ENCODE data around the gene PKM. TPM values are rescaled to one million over a fixed set of nuclear protein-coding genes. Genes with fewer than 3 reads are reported as not detected.
"Not testable (repeated sequence)": the region's sequence is repeated elsewhere in the genome, so short reads cannot be mapped to it uniquely, and the experiment has no call there.

PKM gene
- total RNA-seq: 984 TPM
- long read RNA-seq, transcript PKM-214 (2 exons, 2,301 nt): minor isoform, 13 of 2,541 reads
- long read RNA-seq, transcript PKM-212 (3 exons, 3,016 nt): minor isoform, 8 of 2,541 reads
- long read RNA-seq, transcript PKM-202 (11 exons, 2,318 nt): major isoform, 829 of 2,541 reads
- long read RNA-seq, partial matches to known transcripts: 257 of 2,541 reads
- long read RNA-seq, other reads (novel, unspliced or antisense): 1,430 of 2,541 reads

DNA sequence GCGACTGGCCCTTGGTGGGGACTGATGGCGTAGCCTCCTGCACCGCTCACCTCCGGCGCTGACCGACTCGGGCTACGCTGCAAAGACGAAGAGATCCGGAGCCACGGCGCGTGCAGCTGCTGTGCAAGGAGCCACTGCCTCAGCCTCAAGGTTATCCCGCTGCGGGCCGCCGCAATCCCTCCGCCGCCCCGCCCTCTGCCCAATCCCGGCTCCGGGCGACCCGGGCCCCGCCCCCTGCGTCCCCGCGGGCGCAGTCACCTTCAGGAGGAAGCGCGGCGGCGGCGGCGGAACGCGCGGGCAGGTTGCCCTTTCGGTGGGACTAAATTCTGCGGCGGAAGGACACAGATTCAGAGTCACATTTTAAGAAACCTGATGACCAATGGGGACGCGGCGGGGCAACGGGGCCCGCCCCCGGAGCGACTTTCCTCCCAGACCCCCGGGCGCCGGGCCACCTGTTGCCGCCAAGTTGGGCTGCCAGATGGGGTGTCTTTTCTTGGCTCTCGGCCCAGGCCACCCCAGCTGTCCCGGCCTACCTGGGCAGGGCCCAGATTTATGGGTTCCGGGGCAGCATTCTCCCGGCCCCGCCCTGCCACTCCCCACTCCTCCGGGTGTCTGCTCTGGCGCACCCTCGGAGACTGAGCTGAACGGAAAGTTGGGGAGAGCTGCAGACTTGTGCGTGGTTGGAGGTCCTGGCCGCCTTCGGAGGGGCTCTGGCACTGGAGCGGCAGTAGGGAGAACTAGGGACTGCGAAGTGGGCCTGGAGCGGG is at the start of gene PKM:
TSS of gene PKM (minus strand) at position 125 of the 767 bp plus-strand sequence. CDS start 12,093 bp downstream, outside the sequence.
- DNase-seq (ENCODE audit: low spot score): peak; percentile 98
- intact Hi-C loops (cut with DNase I): loop anchor here (1.0 kb wide), 1 partner anchor 41 kb away; the partner anchor contains the start of gene PARP6

DNA sequence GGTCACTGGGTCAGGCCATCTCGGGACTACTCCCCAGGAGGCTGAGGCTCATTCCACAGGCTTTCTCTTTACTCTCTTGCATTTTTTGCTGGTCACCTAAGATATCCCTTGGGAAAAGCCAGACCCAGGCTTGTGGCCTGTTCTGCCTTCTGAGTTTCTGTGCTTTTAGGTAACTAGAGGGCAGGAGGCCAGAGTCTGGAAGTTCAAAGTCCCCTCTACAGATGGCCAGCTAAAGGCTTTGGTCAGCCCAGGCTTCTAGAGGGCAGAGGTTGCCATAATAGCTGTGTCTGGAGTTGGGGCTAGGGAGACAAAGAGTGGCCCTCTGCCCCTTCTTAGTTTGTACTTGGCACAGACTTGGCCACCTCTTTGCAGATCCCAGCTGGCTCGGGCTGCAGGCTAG is 49.8 kb upstream of the PKM start:
- intact Hi-C loops (cut with DNase I): no loop called here

DNA sequence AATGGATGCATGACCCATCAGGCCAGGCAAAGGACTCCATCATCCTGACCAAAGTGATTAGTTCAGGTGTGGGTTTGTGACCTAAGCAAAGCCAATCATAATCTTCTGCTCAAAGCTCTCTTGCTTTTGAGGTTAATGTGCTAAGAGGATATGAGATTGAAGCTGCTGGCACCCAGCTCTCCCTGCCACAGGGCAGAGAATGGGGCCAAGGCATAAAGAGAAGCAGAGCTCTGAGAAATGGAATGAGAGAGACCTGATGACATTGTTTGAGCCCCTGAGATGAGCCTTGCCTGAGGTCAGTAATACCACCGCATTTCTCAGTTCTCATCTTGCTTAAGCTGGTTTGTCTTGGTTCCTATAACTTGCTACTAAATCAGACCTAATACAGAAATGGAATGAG is 47.7 kb upstream of the PKM start:
- intact Hi-C loops (cut with DNase I): no loop called here
- no peak for DNase-seq (ENCODE audit: low spot score)

More for the DNA sequence above, 49.8 kb upstream of the PKM start:
- no peak for DNase-seq (ENCODE audit: low spot score)

DNA sequence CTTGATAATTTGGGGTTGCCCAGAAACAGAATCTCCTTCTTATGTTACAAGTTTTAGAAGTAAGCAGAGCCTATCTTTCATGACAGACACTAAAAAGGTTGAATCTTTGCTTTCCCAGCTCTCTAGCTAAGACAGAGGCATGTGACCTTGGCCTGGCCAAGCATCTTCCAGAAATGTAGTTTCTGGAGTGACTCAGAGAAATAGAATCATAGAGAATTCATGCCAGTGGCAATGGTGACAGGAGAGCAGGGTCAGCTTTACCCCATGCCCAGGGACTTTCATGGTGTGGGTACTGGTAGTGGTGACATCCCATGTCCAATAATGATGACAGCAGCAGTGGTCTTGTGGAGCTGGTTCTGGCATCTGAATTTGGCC is 45.3 kb upstream of the PKM start:
- DNase-seq (ENCODE audit: low spot score): no peak
- intact Hi-C loops (cut with DNase I): no loop called here

DNA sequence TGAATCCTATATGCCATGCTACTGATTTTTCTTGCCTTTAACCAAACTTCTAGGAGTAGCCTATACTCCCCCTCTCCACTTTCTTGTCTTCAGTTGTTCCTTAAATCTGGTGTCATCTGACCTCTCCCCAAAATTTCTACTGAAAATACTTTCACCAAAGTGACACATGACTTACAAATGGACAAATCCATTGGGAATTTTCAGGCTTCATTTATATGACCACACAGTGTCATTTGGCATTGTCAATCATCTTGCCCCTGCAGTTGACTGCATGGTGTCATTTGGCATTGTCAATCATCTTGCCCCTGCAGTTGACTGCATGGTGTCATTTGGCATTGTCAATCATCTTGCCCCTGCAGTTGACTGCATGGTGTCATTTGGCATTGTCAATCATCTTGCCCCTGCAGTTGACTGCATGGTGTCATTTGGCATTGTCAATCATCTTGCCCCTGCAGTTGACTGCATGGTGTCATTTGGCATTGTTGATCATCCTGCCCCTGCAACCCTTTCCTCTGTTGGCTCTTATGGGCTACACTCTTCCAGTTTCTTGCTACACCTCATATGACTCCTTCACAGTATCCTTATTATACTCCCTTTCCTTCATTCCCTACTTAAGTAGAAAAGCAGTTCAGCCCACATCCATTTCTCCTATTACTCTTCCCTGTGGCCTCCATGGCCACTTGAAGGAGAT is 44.8 kb upstream of the PKM start:
- DNase-seq (ENCODE audit: low spot score); intact Hi-C loops (cut with DNase I): not testable (repeated sequence)

DNA sequence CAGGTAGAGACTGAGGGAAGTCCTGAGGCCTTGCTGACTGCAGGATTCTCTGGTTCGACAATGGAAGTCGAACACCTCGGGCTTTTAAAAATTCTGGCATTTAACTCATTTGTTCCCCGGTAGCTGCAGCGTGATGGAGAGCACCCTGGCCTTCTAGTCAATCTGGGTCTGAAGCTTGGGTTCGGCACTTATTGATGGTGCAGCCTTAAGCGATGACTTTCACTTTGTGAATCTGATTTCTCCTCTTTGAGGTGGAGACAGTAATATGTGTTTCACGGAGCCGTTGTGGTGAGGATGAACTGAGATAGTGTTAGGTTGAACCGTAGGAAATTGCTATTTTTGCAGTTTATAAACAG is 42.0 kb upstream of the PKM start:
- no peak for DNase-seq (ENCODE audit: low spot score)
- intact Hi-C loops (cut with DNase I): loop anchor here (1.0 kb wide), 2 partner anchors 42 to 74 kb away; partner anchors contain the start of gene PKM

DNA sequence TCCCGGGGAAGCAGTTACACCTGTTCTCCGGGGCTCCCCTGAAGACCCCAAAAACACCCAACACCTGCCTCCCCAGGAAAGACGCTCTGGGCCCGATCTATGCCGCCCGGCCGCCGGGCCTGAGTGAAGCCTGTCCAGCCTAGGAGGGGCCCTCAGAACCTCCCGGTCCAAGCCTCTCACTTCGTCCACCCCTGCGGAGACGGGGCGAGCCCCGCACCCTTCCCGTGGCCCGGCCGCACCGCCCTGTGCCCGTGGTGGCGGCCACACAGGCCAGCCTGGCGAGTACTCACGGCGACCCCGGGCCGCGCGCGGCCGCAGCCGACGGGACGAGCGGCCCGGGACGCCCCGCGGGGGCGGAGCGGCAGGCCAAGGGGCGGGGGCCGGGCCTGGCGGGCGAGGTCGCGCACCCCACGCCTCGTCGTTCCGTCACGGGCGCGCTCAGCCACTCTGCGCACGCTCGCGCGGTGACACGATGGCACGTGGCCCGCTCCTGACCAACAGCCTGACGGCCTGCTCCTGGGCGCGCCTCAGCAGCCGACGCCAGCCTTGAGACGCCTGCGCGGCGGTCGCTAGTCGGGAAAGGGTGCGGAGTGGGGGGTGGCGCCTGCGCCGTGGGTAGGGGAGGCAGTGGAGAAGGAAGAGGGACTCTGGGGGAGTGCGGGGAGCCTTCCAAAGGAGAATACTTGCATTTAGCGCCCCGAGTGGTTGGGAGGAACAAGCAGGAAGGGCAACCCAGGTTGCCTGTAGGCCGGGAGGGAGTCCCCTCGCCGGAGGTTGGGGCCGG is 41.4 kb upstream of the PKM start, which contains the start of gene PARP6:
TSS of gene PARP6 (minus strand) at position 342 of the 784 bp plus-strand sequence. CDS start 5,077 bp downstream, outside the sequence.
- intact Hi-C loops (cut with DNase I): loop anchor here (1.0 kb wide), 2 partner anchors 41 to 73 kb away; partner anchors contain the start of gene PKM
- peak; percentile 99 for DNase-seq (ENCODE audit: low spot score)

DNA sequence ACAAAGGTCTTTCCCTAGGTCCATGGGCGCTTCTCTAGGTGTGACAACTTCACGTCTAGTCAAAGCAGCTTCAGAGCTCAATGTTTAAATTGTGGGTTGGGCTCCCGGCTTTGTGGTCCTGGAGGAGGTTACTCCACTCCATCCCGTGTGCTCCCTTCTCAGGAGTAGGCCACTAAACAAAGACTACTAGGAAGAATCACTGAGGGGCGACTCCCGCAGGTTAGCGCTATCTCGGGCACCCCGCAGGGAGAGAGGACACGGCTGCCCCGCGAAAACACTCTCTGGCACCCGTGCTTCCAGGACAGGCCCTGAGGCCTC is 40.9 kb upstream of the PKM start:
- intact Hi-C loops (cut with DNase I): loop anchor here (1.0 kb wide), 2 partner anchors 41 to 73 kb away; partner anchors contain the start of gene PKM
- DNase-seq (ENCODE audit: low spot score): no peak

DNA sequence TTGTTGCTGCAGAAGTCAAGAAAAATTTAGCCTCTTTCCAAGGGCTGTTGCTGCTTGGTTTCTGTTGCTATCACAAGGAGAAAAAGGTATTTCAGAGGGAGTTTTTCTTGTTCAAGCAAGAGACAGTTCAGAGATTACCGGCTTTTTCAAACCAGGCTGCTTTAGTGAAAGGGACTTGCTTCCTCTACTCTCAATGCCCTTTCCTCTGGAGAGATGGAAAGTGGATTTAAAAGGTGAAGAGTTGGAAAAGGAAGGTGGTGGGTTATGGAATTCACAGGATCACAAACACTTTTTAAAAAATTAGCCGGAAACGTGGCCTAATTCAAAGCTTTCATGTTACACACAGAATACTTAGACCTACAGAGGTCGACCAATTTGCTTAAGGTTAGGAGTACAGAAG is 40.2 kb upstream of the PKM start:
- no peak for DNase-seq (ENCODE audit: low spot score)
- intact Hi-C loops (cut with DNase I): no loop called here

DNA sequence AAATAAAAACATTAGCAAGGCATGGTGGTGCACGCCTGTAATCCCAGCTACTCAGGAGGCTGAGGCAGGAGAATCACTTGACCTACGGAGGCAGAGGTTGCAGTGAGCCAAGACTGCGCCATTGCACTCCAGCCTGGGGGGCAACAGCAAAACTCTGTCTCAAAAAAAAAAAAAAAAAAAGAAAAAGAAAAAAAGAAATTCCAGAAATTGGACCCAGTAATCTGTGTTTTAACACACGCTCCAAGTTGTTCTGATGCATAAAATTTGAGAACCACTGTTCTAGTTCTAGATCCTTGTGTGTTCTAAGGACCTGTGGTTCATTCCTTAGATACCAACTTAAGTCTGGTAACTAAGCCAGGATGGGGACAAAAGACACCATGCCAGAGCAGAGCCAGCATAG is 38.7 kb upstream of the PKM start:
- intact Hi-C loops (cut with DNase I): no loop called here
- no peak for DNase-seq (ENCODE audit: low spot score)

DNA sequence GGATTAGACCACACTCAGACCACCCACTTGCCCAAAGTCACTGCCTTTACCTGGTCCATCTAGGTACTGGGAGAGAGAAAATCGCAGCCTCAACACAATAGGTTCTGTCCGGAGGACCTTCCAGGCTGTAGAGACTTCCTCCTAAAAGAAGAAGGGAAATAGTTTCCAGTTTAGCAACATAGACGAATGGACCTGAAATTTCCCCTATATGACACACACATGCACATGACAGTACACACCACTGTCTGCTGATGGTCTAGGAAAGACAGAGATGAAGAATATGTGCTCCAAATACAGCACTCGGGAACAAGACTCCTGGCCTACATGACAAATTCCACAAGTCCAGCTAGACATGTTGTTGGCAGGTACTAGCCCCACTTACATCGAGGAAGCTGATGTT is 34.0 kb upstream of the PKM start:
- no peak for DNase-seq (ENCODE audit: low spot score)
- intact Hi-C loops (cut with DNase I): no loop called here

DNA sequence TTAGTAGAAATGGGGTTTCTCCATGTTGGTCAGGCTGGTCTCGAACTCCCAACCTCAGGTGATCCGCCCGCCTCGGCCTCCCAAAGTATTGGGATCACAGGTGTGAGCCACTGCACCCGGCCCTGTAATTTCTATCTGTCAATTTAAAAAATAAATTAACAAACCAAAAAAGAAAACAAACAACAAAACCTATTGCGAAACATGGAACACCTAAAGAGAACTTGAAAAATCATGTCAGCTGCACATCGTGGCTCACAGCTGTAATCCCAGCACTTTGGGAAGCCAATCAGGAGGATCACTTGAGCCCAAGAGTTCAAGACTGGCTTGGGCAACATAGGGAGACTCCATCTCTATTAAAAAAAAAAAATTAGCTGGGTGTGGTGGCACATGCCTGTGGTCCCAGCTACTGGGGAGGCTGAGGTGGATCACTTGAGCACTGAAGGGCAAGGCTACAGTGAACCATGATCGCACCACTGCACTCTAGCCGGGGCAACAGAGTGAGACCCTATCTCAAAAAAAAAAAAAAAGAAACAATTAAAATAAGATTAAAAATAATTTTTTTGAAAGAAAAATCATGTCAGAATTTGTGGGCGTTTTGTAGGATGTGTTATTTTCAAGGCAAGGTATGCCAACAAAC is 21.8 kb upstream of the PKM start:
- intact Hi-C loops (cut with DNase I): no loop called here
- no peak for DNase-seq (ENCODE audit: low spot score)

DNA sequence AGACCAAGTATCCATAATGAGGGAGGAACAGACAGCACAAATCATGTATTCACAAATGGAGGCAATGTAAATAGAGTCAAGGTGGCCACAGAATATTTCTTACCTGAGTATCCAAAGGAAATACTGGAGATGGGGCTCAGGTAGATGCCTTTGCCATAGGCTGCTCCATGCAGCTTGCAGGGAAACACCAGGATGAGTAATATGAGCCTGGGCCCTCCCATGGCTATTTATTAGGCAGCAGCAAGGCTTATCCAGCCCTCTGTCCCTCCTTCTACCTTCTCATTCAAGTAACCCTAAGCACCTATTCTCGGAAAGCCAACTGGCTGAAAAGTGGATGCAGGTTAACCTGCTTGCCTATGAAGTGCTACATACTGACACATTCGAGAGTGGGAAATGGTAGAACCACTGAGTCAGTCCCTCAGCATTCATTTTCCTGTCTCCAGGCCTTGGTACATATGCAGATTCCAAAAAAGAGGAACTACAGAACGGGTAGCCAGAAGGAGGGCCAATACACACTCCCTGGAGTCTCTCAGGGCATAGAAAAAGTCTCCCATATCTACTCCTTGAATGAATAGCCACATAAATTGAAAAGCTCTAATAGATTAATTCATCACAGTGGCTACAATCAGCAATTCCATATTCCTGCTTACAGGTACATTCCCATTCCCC is 18.3 kb upstream of the PKM start:
- no peak for DNase-seq (ENCODE audit: low spot score)
- intact Hi-C loops (cut with DNase I): no loop called here

DNA sequence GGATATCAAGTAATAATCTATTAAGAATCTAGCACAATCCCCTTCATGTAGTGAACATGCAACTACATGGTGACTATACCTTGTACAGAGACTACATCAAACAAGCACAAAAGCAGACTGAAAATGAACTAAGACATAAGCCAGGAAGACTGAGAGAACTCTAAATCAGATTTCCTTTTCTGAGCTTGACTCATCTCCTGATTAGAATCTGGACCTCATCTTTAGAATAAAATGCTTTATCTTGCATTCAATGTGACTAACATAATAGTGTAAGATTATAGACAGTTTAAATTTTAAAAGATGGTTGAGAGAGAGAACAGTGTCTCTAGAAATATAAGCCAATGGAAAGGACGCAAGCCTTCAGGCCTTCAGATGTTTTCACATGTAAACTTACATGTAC is 17.5 kb upstream of the PKM start:
- DNase-seq (ENCODE audit: low spot score): no peak
- intact Hi-C loops (cut with DNase I): no loop called here

DNA sequence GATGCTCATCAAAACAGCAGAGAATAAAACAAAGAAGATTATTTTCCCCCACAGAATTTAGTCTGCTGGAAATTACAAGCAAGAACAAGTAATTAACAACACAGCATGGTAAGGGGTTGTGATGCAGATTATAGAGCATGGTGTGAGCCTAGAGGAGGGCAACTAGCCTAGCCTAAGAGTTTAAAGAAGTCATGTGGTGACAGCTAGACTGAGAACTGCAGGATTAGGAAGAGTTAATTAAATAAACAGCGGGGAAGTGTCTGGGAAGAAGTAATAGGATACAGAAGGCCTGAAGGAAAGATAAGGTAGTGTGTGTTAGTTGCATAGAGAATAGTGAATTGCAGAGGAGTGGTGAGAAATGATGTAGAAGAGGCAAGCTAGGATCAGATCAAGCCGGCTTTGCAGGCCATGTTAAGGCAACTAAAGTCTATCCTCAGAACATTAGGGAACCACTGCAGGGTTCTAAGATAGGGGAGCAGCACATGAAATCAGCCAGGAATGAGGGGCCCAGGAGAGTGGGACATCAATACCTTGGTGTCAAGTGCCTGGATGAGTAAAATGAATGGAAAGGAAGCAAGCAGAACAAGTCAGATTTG is 11.9 kb upstream of the PKM start:
- intact Hi-C loops (cut with DNase I): no loop called here
- no peak for DNase-seq (ENCODE audit: low spot score)

DNA sequence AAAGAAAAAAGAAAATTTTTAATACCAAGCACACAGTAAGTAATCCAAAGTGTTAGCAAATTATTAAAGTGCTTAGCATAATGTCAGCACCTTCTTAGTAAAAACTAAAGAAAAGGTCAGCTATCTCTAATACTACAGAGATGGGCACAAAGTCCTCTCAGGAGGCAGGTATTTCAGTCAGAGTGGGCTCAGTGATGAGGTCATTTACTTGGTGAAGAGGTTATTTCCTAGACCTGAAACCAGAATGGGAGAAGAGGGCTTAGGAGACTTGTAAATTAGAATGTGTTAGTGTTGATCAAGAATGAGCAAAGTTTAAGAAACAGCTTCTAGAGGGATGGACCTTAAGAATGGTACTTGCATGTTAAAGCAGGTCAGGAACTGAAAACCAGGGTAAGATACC is 8.7 kb upstream of the PKM start:
- intact Hi-C loops (cut with DNase I): no loop called here
- DNase-seq (ENCODE audit: low spot score): no peak

DNA sequence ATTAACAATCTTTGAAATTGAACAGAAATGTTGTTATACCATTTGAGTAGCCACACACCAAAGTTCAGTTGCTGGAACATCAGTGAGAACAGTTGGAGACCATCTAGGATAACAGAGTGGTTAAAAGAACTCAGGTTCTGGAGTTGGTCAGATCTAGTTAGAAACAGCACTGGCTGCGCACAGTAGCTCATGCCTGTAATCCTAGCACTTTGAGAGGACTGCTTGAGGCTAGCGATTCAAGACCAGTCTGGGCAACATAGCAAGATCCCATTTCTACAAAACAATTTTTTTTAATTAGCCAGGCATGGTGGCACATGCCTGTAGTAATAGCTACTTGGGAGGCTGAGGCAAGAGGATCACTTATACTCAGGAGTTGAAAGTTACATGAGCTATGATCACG is 7.6 kb upstream of the PKM start:
- no peak for DNase-seq (ENCODE audit: low spot score)
- intact Hi-C loops (cut with DNase I): no loop called here

DNA sequence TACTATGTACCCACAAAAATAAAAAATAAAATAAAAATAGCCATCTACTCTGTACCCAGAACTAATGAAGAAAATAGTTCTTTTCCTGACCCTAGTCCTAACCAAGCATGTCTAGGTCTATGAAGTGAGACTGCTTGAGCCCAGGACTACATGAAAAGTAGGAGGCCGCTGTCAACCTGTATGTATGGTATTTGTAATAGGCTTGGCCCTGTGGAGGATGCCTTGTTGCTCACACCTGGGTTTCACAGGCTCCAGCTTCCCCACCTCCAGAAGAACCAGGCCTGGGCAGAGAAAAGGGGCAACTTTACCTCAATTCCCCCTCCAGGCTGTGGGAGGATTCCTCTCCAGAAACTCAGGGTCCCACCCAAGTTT is 6.8 kb upstream of the PKM start:
- intact Hi-C loops (cut with DNase I): no loop called here
- no peak for DNase-seq (ENCODE audit: low spot score)
